ENCODE measurements around the gene NEMP2.

DNA sequence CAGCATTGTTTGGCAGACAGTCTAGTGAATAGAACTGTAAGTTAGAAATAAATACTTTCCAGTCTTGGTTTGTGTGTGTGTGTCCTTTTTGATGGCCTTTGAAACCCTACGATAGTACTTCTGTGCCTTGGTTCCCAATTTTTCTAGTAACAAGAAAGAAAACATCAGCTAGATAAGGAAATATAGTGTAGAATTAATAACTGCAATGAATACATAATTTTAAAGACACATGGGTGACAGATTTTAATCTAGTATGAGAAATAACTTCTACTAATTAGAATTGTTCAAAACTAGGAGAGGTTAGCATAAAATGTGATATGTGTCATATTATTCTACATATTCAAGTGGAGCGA lies 44.5 kb upstream of the NEMP2 start:
- TF ChIP-seq, protein P1, sequence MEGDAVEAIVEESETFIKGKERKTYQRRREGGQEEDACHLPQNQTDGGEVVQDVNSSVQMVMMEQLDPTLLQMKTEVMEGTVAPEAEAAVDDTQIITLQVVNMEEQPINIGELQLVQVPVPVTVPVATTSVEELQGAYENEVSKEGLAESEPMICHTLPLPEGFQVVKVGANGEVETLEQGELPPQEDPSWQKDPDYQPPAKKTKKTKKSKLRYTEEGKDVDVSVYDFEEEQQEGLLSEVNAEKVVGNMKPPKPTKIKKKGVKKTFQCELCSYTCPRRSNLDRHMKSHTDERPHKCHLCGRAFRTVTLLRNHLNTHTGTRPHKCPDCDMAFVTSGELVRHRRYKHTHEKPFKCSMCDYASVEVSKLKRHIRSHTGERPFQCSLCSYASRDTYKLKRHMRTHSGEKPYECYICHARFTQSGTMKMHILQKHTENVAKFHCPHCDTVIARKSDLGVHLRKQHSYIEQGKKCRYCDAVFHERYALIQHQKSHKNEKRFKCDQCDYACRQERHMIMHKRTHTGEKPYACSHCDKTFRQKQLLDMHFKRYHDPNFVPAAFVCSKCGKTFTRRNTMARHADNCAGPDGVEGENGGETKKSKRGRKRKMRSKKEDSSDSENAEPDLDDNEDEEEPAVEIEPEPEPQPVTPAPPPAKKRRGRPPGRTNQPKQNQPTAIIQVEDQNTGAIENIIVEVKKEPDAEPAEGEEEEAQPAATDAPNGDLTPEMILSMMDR (IDR thresholded peaks at IDR 0.05; ENCODE audit: low read length) = no peak
- TF ChIP-seq EZH2 (IDR thresholded peaks at IDR 0.05; ENCODE audit: borderline replicate concordance, low read length) = no peak

All from OCI-LY1 (cell line).